ENCODE measurements around the gene TUT1.
A peak's percentile ranks its signal among the peaks of the same experiment; 100 is the strongest.

Gene TUT1

DNA sequence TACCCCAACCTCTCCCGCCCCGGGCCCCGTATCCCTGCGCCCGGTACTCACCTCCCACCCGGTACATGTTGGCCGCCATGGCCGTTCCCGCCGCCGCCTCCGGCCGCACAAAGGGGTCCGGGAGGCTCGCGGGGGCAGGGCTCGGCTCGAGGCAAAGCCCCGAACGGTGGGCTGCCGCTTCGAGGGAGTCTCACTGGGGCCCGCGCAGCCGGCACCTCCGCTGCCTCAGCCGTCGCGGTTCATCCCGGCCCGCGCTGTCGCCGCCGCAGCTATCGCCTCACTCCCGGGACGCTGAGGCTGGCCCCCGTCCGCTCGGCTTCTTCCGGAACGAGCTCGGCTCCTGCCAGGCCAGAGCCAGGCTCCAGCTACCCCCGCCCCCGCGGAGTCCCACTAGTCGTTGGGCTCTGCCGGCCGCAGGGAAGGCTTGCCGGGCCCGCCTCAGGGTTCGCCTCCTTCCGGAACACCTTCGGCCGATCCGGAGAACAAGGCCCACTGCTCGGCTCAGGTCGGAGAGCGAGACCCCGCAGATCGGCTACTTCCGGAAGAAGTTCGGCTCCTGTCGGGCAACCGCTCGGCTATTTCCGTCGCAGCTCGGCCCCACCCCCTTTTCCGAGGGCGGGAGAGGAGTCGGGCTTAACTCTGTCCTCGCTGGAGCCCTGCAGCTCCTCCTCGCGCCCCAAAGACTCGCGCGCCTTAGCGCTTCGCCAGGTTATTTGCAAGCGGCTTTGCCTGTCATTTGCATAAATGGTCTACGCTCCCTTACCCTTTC, 10.2 kb upstream of the TUT1 start, which contains the start of gene MTA2:
MTA2 (minus strand) TSS at position 494 of the 769 bp plus-strand sequence; CDS start at position 79, 415 bp downstream.
- Histone ChIP-seq H3K36me3 (ENCODE audit: insufficient read depth, low read length) (peaks cover 34% of the 10 kb centered on the region), H3K4me3 (peak within 1 kb of the TSS; percentile 87), H3K27ac (peak within 1 kb of the TSS; percentile 92), H3K9ac (ENCODE audit: insufficient read length) (peak within 1 kb of the TSS; percentile 99), H3K9me3 (ENCODE audit: low read depth, low read length) (no peaks in the 10 kb centered on the region)
- DNase-seq (ENCODE audit: low read depth, low spot score), result peak; percentile 86
- peak; percentile 91 for TF ChIP-seq FOXP2 (optimal IDR thresholded peaks at IDR 0.05; ENCODE audit: control extremely low read depth, extremely low read length, insufficient read depth)
- TF ChIP-seq EZH2 (IDR thresholded peaks at IDR 0.05), result no peak
- peak; percentile 68; the same call in 1 of the 2 replicates for TF ChIP-seq POLR2AphosphoS5 (IDR thresholded peaks at IDR 0.05; ENCODE audit: borderline replicate concordance, low read depth, low read length)

- Histone ChIP-seq H3K4me3 (peak overlapping the region; percentile 87), H3K36me3 (ENCODE audit: insufficient read depth, low read length) (peaks cover 39% of the 10 kb centered on the region), H3K9me3 (ENCODE audit: low read depth, low read length) (no peaks in the 10 kb centered on the region), H3K27ac (peak overlapping the region; percentile 92), H3K9ac (ENCODE audit: insufficient read length) (peak overlapping the region; percentile 99)
- no peak for TF ChIP-seq EZH2 (IDR thresholded peaks at IDR 0.05)
- no peak for TF ChIP-seq POLR2AphosphoS5 (IDR thresholded peaks at IDR 0.05; ENCODE audit: borderline replicate concordance, low read depth, low read length)
- no peak for TF ChIP-seq FOXP2 (optimal IDR thresholded peaks at IDR 0.05; ENCODE audit: control extremely low read depth, extremely low read length, insufficient read depth)
- no peak for DNase-seq (ENCODE audit: low read depth, low spot score)
Observed at GRCh38 chr11:62601122-62601371, 9.7 kb upstream of the TUT1 start.

DNA sequence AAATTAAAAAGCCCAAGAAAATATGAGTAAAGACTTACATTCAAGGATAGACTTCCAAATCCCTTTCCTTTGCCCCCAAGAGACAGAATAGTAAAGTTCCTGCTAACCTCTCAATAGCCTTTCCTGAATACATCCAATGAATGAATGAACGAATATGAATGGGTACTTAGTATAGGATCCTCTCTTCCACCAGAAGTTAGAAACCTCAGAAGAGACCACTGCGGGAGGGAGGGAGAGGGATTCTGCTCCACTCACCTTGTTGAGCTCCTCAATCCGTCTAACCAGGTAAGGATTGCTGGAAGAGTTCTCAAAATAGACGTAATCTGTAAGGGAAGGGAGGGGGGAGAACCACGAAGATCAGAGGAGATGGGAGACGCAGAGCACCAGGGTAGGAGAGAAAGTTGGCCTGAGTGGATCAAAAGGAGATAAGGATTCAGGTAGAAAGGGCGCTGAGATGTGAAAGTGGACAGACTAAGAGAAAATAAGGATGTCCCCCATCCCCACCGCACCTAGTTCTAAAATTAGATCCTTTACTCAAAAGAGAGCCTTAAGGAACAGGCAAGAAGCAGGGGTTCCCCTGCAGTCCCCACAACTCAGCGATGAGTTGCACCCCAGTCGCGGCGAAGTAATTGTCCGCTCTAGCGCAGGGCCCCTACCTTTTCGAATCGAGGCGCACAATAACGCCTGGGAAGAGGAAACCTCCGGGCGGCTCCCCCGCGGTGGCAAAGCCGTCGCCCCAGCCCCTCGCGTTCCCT, 9.2 kb upstream of the TUT1 start:
- peak overlapping the region; percentile 99 for H3K9ac ChIP-seq (ENCODE audit: insufficient read length)
- H3K9me3 ChIP-seq (ENCODE audit: low read depth, low read length), result no peaks in the 10 kb centered on the region
- no peak for TF ChIP-seq FOXP2 (optimal IDR thresholded peaks at IDR 0.05; ENCODE audit: control extremely low read depth, extremely low read length, insufficient read depth)
- TF ChIP-seq EZH2 (IDR thresholded peaks at IDR 0.05), result no peak
- no peak for TF ChIP-seq POLR2AphosphoS5 (IDR thresholded peaks at IDR 0.05; ENCODE audit: borderline replicate concordance, low read depth, low read length)
- DNase-seq (ENCODE audit: low read depth, low spot score), result no peak
- peak overlapping the region; percentile 92 for H3K27ac ChIP-seq
- peaks cover 44% of the 10 kb centered on the region for H3K36me3 ChIP-seq (ENCODE audit: insufficient read depth, low read length)
- H3K4me3 ChIP-seq, result peak overlapping the region; percentile 87

DNA sequence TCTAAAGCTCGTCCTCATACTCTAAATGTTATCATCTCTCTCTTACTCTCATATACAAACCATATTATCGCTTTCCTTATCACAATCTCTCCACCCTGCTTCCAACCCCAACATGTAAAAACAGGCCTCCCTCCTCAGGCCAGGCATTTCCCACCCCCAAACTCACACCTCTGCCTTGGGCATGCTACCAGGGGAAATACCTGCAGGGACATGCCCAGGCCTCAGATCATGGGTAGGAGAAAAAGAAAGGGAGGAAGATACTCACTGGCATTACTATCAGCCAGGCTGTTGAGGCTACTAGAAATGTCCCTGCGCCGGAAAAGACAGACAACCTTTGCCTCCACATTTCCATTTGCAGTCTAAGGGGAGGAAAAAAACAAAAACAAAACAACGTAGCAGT, 8.6 kb upstream of the TUT1 start:
- peak overlapping the region; percentile 99 for H3K9ac ChIP-seq (ENCODE audit: insufficient read length)
- no peak for DNase-seq (ENCODE audit: low read depth, low spot score)
- H3K9me3 ChIP-seq (ENCODE audit: low read depth, low read length), result no peaks in the 10 kb centered on the region
- no peak for TF ChIP-seq POLR2AphosphoS5 (IDR thresholded peaks at IDR 0.05; ENCODE audit: borderline replicate concordance, low read depth, low read length)
- TF ChIP-seq FOXP2 (optimal IDR thresholded peaks at IDR 0.05; ENCODE audit: control extremely low read depth, extremely low read length, insufficient read depth), result no peak
- no peak for TF ChIP-seq EZH2 (IDR thresholded peaks at IDR 0.05)
- peaks cover 50% of the 10 kb centered on the region for H3K36me3 ChIP-seq (ENCODE audit: insufficient read depth, low read length)
- peak overlapping the region; percentile 92 for H3K27ac ChIP-seq
- peak overlapping the region; percentile 87 for H3K4me3 ChIP-seq

GRCh38 chr11:62599069-62599696, 7.9 kb upstream of the TUT1 start:
- Histone ChIP-seq H3K9me3 (ENCODE audit: low read depth, low read length) (no peaks in the 10 kb centered on the region), H3K9ac (ENCODE audit: insufficient read length) (peak overlapping the region; percentile 99), H3K36me3 (ENCODE audit: insufficient read depth, low read length) (peaks cover 57% of the 10 kb centered on the region), H3K27ac (peak overlapping the region; percentile 92), H3K4me3 (peak overlapping the region; percentile 87)
- peak; percentile 35; the same call in 1 of the 2 replicates for TF ChIP-seq POLR2AphosphoS5 (IDR thresholded peaks at IDR 0.05; ENCODE audit: borderline replicate concordance, low read depth, low read length)
- no peak for TF ChIP-seq EZH2 (IDR thresholded peaks at IDR 0.05)
- peak; percentile 91 for TF ChIP-seq FOXP2 (optimal IDR thresholded peaks at IDR 0.05; ENCODE audit: control extremely low read depth, extremely low read length, insufficient read depth)
- peak; percentile 97 for DNase-seq (ENCODE audit: low read depth, low spot score)

DNA sequence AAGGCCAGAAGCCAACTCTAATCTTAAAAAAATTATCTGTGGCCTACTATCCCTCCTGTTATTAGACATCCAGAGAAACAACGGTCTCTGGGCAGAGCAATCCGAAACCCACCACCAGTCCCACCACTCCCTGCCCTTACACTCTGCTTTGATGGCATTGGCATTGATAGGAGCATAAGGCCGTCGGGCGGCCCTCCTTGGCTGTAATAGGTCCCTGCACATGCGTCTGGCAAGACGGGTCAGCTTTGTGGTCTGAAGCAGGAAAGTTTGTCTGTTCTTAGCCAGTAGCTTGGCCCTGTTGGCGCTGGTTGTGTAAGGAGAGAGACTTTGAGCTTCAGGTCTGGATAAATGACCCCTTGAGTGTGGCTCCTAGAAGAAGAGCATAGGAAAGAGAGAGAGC, 3.8 kb upstream of the TUT1 start:
- H3K9me3 ChIP-seq (ENCODE audit: low read depth, low read length), result no peaks in the 10 kb centered on the region
- TF ChIP-seq POLR2AphosphoS5 (IDR thresholded peaks at IDR 0.05; ENCODE audit: borderline replicate concordance, low read depth, low read length), result no peak
- no peak for TF ChIP-seq FOXP2 (optimal IDR thresholded peaks at IDR 0.05; ENCODE audit: control extremely low read depth, extremely low read length, insufficient read depth)
- TF ChIP-seq EZH2 (IDR thresholded peaks at IDR 0.05), result no peak
- no peak for DNase-seq (ENCODE audit: low read depth, low spot score)
- no peak overlapping the region for H3K4me3 ChIP-seq
- peaks cover 73% of the 10 kb centered on the region for H3K36me3 ChIP-seq (ENCODE audit: insufficient read depth, low read length)
- no peak overlapping the region for H3K27ac ChIP-seq
- H3K9ac ChIP-seq (ENCODE audit: insufficient read length), result no peak overlapping the region

- Histone ChIP-seq H3K36me3 (ENCODE audit: insufficient read depth, low read length) (peaks cover 63% of the 10 kb centered on the region), H3K27ac (no peak overlapping the region), H3K9me3 (ENCODE audit: low read depth, low read length) (no peaks in the 10 kb centered on the region), H3K4me3 (no peak overlapping the region), H3K9ac (ENCODE audit: insufficient read length) (no peak overlapping the region)
- no peak for DNase-seq (ENCODE audit: low read depth, low spot score)
- TF ChIP-seq EZH2 (IDR thresholded peaks at IDR 0.05) (no peak), FOXP2 (optimal IDR thresholded peaks at IDR 0.05; ENCODE audit: control extremely low read depth, extremely low read length, insufficient read depth) (no peak), POLR2AphosphoS5 (IDR thresholded peaks at IDR 0.05; ENCODE audit: borderline replicate concordance, low read depth, low read length) (no peak)
Observed at GRCh38 chr11:62593434-62594044, 2.2 kb upstream of the TUT1 start.
